Right ventricle myocardium superior (tissue), 1 donor: Measurements from ENCODE around the gene CPM. TPM values are rescaled to one million over a fixed set of nuclear protein-coding genes. Genes with fewer than 3 reads are reported as not detected.
"Not testable (repeated sequence)": the region's sequence is repeated elsewhere in the genome, so short reads cannot be mapped to it uniquely, and the experiment has no call there.

Source experiments
- ATAC-seq: fragments of 200-7000 bp; cut with Tn5 transposase; one replicate; pipeline ENCODE4 v1.9.1; 2020; ENCODE audit warnings: mild to moderate bottlenecking; ENCODE audit not compliant: poor library complexity
- DNase-seq: peaks from one replicate; pipeline ENCODE4 v3.0.0-alpha.2; 2020
- intact Hi-C: fragments of 100-400 bp; cut with DNase I; formaldehyde crosslinking; loops from one replicate; pipeline ENCODE4 v1.11.2; 2022
- total RNA-seq: library from RNA; stranded (reverse); fragmentation: NEBNext Ultra II Directional; extraction: Animal tissue kit (Norgen Biotek cat#: 25700); gene quantifications from one replicate; pipeline ENCODE4 v1.2.1, GENCODE V29; 2021
- donor health status: DM: no; HTN: yes; CAD: no; lungs with severe emphysema.

The CPM gene
- total RNA-seq, 1 donor from 2014 or later: 7.7 TPM

- DNase-seq: no peak
- ATAC-seq: no peak
- intact Hi-C loops: no loop called here
Measured at GRCh38 chr12:68842123-68842522, 90.8 kb downstream of the CPM start.

- intact Hi-C loops: no loop called here
- DNase-seq (no peak), ATAC-seq (no peak)
Measured at GRCh38 chr12:68841717-68842116, 91.3 kb downstream of the CPM start.

- ATAC-seq, DNase-seq, intact Hi-C loops: not testable (repeated sequence)
Measured at GRCh38 chr12:68841175-68841574, 91.8 kb downstream of the CPM start.

GRCh38 chr12:68839183-68840147 is 93.5 kb downstream of the CPM start:
- DNase-seq: no peak
- intact Hi-C loops: no loop called here
- no peak for ATAC-seq

- ATAC-seq (no peak), DNase-seq (no peak)
- intact Hi-C loops: no loop called here
Measured at GRCh38 chr12:68838046-68838886, 94.7 kb downstream of the CPM start.

- ATAC-seq: no peak
- intact Hi-C loops: no loop called here
Measured at GRCh38 chr12:68837215-68837614, 95.8 kb downstream of the CPM start.

GRCh38 chr12:68835333-68835908 is 97.5 kb downstream of the CPM start:
- intact Hi-C loops: no loop called here
- ATAC-seq: no peak
- DNase-seq: no peak

More at GRCh38 chr12:68837215-68837614, 95.8 kb downstream of the CPM start:
- DNase-seq: no peak

GRCh38 chr12:68833508-68833907 is 99.5 kb downstream of the CPM start:
- intact Hi-C loops: no loop called here
- DNase-seq: no peak
- no peak for ATAC-seq

GRCh38 chr12:68832504-68832867 is 100.5 kb downstream of the CPM start:
- DNase-seq: no peak
- intact Hi-C loops: no loop called here
- no peak for ATAC-seq

- DNase-seq (no peak), ATAC-seq (no peak)
- intact Hi-C loops: no loop called here
Measured at GRCh38 chr12:68831751-68832503, 101.0 kb downstream of the CPM start.

- no peak for ATAC-seq
- DNase-seq: no peak
- intact Hi-C loops: no loop called here
Measured at GRCh38 chr12:68831272-68831671, 101.7 kb downstream of the CPM start.

- ATAC-seq: no peak
- intact Hi-C loops: no loop called here
Measured at GRCh38 chr12:68828672-68829068, 104.3 kb downstream of the CPM start.

GRCh38 chr12:68827895-68828671 is 104.9 kb downstream of the CPM start:
- ATAC-seq (no peak), DNase-seq (no peak)
- intact Hi-C loops: no loop called here

More at GRCh38 chr12:68828672-68829068, 104.3 kb downstream of the CPM start:
- DNase-seq: no peak

GRCh38 chr12:68825569-68826217 is 107.3 kb downstream of the CPM start:
- intact Hi-C loops: no loop called here
- no peak for DNase-seq

GRCh38 chr12:68824597-68825250 is 108.2 kb downstream of the CPM start:
- intact Hi-C loops: no loop called here
- no peak for ATAC-seq
- no peak for DNase-seq

More at GRCh38 chr12:68825569-68826217, 107.3 kb downstream of the CPM start:
- no peak for ATAC-seq

- intact Hi-C loops: no loop called here
- no peak for DNase-seq
- ATAC-seq: no peak
Measured at GRCh38 chr12:68824131-68824530, 108.8 kb downstream of the CPM start.

GRCh38 chr12:68823696-68824095 is 109.3 kb downstream of the CPM start:
- DNase-seq (no peak), ATAC-seq (no peak)
- intact Hi-C loops: no loop called here
